ENCODE data around the gene CD34. TPM values are rescaled to one million over a fixed set of nuclear protein-coding genes. Genes with fewer than 3 reads are reported as not detected.

The CD34 gene
- total RNA-seq, 2 donors from 2014 or later, result 3.1 to 8.4 TPM

DNA sequence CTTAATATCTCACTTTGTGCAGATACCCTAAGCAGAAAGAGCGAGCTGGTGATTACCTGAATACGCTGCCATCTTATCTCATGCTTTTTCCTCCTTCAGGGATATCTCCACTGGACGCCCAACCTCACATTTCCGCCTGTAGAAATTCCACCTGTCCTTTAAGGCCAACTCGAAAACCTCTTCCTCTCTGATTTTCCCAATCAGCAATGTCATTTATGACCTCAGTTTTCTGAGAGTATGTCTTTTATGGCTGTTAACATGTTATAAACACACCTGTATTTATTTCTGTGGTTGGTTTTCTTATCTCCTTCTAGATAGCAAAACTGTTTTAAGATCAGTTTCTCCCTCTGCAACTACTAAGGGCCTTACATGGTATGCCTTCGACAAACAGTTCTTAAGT, 41.1 kb downstream of the CD34 start:
- Histone ChIP-seq H3K27me3 (no peaks in the 10 kb centered on the region), H3K9me3 (no peaks in the 10 kb centered on the region), H3K4me3 (no peak overlapping the region), H3K4me1 (peaks cover 8% of the 10 kb centered on the region), H3K9ac (ENCODE audit: low read depth in 2 of 2, low read length in 2 of 2) (peak overlapping the region in 1 of 2 donors; percentile 86), H3K27ac (peak overlapping the region; percentile 89), H3K36me3 (no peaks in the 10 kb centered on the region)
- TF ChIP-seq, protein P1, sequence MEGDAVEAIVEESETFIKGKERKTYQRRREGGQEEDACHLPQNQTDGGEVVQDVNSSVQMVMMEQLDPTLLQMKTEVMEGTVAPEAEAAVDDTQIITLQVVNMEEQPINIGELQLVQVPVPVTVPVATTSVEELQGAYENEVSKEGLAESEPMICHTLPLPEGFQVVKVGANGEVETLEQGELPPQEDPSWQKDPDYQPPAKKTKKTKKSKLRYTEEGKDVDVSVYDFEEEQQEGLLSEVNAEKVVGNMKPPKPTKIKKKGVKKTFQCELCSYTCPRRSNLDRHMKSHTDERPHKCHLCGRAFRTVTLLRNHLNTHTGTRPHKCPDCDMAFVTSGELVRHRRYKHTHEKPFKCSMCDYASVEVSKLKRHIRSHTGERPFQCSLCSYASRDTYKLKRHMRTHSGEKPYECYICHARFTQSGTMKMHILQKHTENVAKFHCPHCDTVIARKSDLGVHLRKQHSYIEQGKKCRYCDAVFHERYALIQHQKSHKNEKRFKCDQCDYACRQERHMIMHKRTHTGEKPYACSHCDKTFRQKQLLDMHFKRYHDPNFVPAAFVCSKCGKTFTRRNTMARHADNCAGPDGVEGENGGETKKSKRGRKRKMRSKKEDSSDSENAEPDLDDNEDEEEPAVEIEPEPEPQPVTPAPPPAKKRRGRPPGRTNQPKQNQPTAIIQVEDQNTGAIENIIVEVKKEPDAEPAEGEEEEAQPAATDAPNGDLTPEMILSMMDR (IDR thresholded peaks at IDR 0.05), result no peak
- no peak for DNase-seq
- intact Hi-C loops (cut with DNase I), result no loop called here

- H3K27ac ChIP-seq, result peak overlapping the region; percentile 89
- no peaks in the 10 kb centered on the region for H3K9me3 ChIP-seq
- H3K27me3 ChIP-seq, result no peaks in the 10 kb centered on the region
- H3K4me1 ChIP-seq, result peaks cover 16% of the 10 kb centered on the region
- no peaks in the 10 kb centered on the region for H3K36me3 ChIP-seq
- intact Hi-C loops (cut with DNase I), result no loop called here
- peak; percentile 81 for DNase-seq
- H3K4me3 ChIP-seq, result peak overlapping the region; percentile 79
- TF ChIP-seq, protein P1 (IDR thresholded peaks at IDR 0.05), result peak; percentile 59
- H3K9ac ChIP-seq (ENCODE audit: low read depth in 2 of 2, low read length in 2 of 2), result peak overlapping the region; percentile 86 to 97
Observed at GRCh38 chr1:207868774-207869721, 41.9 kb downstream of the CD34 start.

DNA sequence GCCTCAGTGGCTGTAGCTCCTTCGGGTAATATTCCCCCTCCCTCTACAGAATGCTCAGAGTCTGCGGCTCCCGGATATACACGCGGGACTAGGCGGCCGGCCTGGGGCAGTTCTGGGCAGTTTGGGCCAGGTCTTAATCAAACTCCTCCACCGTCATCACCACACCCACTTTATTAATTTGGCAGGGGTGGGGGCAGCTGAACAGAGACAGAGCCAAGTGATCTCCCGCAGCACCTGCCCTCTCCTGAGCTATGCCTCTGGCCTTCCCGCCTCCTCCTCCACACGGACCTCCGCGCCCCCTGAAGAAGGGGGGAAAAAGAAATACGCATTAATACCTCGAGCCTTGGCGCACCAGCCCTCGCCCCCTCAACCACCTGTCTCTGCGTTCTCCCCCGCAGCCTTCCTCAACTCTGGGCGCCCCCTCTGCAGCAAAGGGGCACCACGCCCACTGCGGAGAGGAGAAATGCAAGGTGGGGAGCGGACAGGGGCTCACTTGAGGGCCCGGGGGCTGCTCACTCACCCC, 42.6 kb downstream of the CD34 start:
- peak overlapping the region; percentile 79 for H3K4me3 ChIP-seq
- no peaks in the 10 kb centered on the region for H3K9me3 ChIP-seq
- H3K36me3 ChIP-seq, result no peaks in the 10 kb centered on the region
- TF ChIP-seq, protein P1 (IDR thresholded peaks at IDR 0.05), result no peak
- H3K9ac ChIP-seq (ENCODE audit: low read depth in 2 of 2, low read length in 2 of 2), result peak overlapping the region; percentile 86 to 97
- intact Hi-C loops (cut with DNase I), result no loop called here
- peaks cover 16% of the 10 kb centered on the region for H3K4me1 ChIP-seq
- H3K27me3 ChIP-seq, result no peaks in the 10 kb centered on the region
- peak; percentile 81 for DNase-seq
- peak overlapping the region; percentile 89 for H3K27ac ChIP-seq

GRCh38 chr1:207867136-207868109, 43.5 kb downstream of the CD34 start:
- H3K27ac ChIP-seq, result peak overlapping the region; percentile 89
- H3K27me3 ChIP-seq, result no peaks in the 10 kb centered on the region
- H3K4me1 ChIP-seq, result peaks cover 16% of the 10 kb centered on the region
- H3K9me3 ChIP-seq, result no peaks in the 10 kb centered on the region
- H3K36me3 ChIP-seq, result no peaks in the 10 kb centered on the region
- H3K4me3 ChIP-seq, result peak overlapping the region; percentile 79
- TF ChIP-seq, protein P1 (IDR thresholded peaks at IDR 0.05), result no peak
- DNase-seq, result peak; percentile 65
- intact Hi-C loops (cut with DNase I), result loop anchor here (2.0 kb wide), 1 partner anchor 39 kb away; no protein-coding TSS in a partner anchor
- H3K9ac ChIP-seq (ENCODE audit: low read depth in 2 of 2, low read length in 2 of 2), result peak overlapping the region; percentile 86 to 97

All from colonic mucosa (tissue), 4 donors.